A549 (cell line): ENCODE data around the gene TCF7L2. TPM values are rescaled to one million over a fixed set of nuclear protein-coding genes. Genes with fewer than 3 reads are reported as not detected.

Experiments used
- ATAC-seq, 2 experiments: fragments of 200-7000 bp in 1 of 2; fragments of >200 bp in 1 of 2; cut with Nextera tagmentation in 1 of 2; cut with Tn5 transposase in 1 of 2; 3 replicates each; pipeline versions ENCODE4 v1.8.0 to v1.9.1; 2018 to 2020; ENCODE audit warnings: mild to moderate bottlenecking in 1 of 2, moderate library complexity in 1 of 2
- CTCF ChIA-PET: fragments of 300-600 bp; sonication (Branson Sonifier 250); formaldehyde crosslinking; extraction: SDS; loops from one replicate; lab custom pipeline; 2021; ENCODE audit warnings: antibody characterized with exemption, inconsistent platforms; lab: Yijun Ruan, JAX
- POLR2A ChIA-PET: fragments of 350-600 bp; formaldehyde crosslinking; extraction: SDS; loops from one replicate; lab custom pipeline; 2021; ENCODE audit warnings: antibody characterized with exemption, inconsistent platforms; lab: Yijun Ruan, JAX
- DNase-seq, 2 experiments: peaks; one replicate each; pipeline versions ENCODE4 v3.0.0 to v3.0.0-alpha.2; 2011 to 2016; ENCODE audit warnings: low read depth in 1 of 2, low spot score in 1 of 2
- FAIRE-seq: peaks from 2 replicates; lab custom pipeline; 2011; peaks lifted over from hg19 to GRCh38; lab: Jason Lieb, UNC
- H3K27ac ChIP-seq, 2 experiments: fragments of >200 bp; sonication (Bioruptor Twin); formaldehyde crosslinking; 3 replicates each; pipeline ENCODE4 v1.5.1; 2016 to 2017
- H3K4me1 ChIP-seq: fragments of >200 bp; sonication (Bioruptor Twin); formaldehyde crosslinking; 3 replicates; pipeline ENCODE4 v1.6.1; 2016
- H3K4me2 ChIP-seq: fragments of >200 bp; sonication (Bioruptor Twin); formaldehyde crosslinking; 3 replicates; pipeline ENCODE4 v1.6.1; 2016
- H3K4me3 ChIP-seq: fragments of >200 bp; sonication (Bioruptor Twin); formaldehyde crosslinking; 3 replicates; pipeline ENCODE4 v1.5.1; 2016
- H3K9me3 ChIP-seq: fragments of >200 bp; sonication (Bioruptor Twin); formaldehyde crosslinking; 3 replicates; pipeline ENCODE4 v1.6.1; 2016
- CEBPB ChIP-seq, 2 experiments: fragments of >200 bp in 1 of 2; sonication (Bioruptor Twin) in 1 of 2; formaldehyde crosslinking in 1 of 2; IDR thresholded peaks; 2 replicates each; pipeline ENCODE4 v1.6.1; 2012 to 2016
- CHD4 ChIP-seq: fragments of 200-600 bp; sonication (generic); IDR thresholded peaks from 2 replicates; pipeline ENCODE4 v1.6.1; 2016; ENCODE audit warnings: antibody characterized with exemption, mild to moderate bottlenecking, borderline replicate concordance
- EP300 ChIP-seq, 2 experiments: fragments of >200 bp; sonication (Bioruptor Twin); formaldehyde crosslinking; IDR thresholded peaks; 2 replicates in 1 of 2; 3 replicates in 1 of 2; pipeline ENCODE4 v1.6.1; 2016 to 2017
- GATA3 ChIP-seq: IDR thresholded peaks from 2 replicates; pipeline ENCODE4 v1.6.1; 2012; ENCODE audit warnings: borderline replicate concordance
- HOXA7 ChIP-seq: fragments of 250-450 bp; sonication (Bioruptor Pico); IDR thresholded peaks from 2 replicates; pipeline ENCODE4 v1.5.0; 2020; ENCODE audit warnings: mild to moderate bottlenecking, moderate library complexity
- HOXB13 ChIP-seq: fragments of 250-450 bp; sonication (Bioruptor Pico); IDR thresholded peaks from 2 replicates; pipeline ENCODE4 v1.5.0; 2020; ENCODE audit warnings: low read depth, mild to moderate bottlenecking, moderate library complexity
- HOXB5 ChIP-seq: fragments of 250-450 bp; sonication (Bioruptor Pico); IDR thresholded peaks from 2 replicates; pipeline ENCODE4 v1.5.0; 2020; ENCODE audit warnings: mild to moderate bottlenecking, moderate library complexity
- KDM1A ChIP-seq: fragments of 200-600 bp; sonication (generic); IDR thresholded peaks from 2 replicates; pipeline ENCODE4 v1.6.1; 2016; ENCODE audit warnings: low read depth, mild to moderate bottlenecking
- KDM5A ChIP-seq: fragments of 200-600 bp; sonication (generic); IDR thresholded peaks from 2 replicates; pipeline ENCODE4 v1.6.1; 2016; ENCODE audit warnings: antibody characterized with exemption, mild to moderate bottlenecking
- MAFK ChIP-seq: fragments of 450-650 bp; IDR thresholded peaks from 2 replicates; pipeline ENCODE4 v1.6.1; 2014; ENCODE audit not compliant: partially characterized antibody
- MAZ ChIP-seq: fragments of 150-350 bp; IDR thresholded peaks from 2 replicates; pipeline ENCODE4 v1.6.1; 2014; ENCODE audit warnings: antibody characterized with exemption, low read depth, low read length, borderline replicate concordance
- PHF8 ChIP-seq: fragments of 200-600 bp; sonication (generic); IDR thresholded peaks from 2 replicates; pipeline ENCODE4 v1.6.1; 2016; ENCODE audit warnings: low read depth, mild to moderate bottlenecking, antibody characterized with exemption, moderate library complexity, borderline replicate concordance
- POLR2AphosphoS2 ChIP-seq: conservative IDR thresholded peaks from 2 replicates; pipeline ENCODE4 v1.6.1; 2012; ENCODE audit warnings: low read length, improper control_type of control experiment, inconsistent platforms
- SMC3 ChIP-seq: fragments of >200 bp; sonication (Bioruptor Twin); formaldehyde crosslinking; IDR thresholded peaks from 3 replicates; pipeline ENCODE4 v1.6.1; 2018; ENCODE audit warnings: inconsistent platforms
- ZNF302 ChIP-seq: fragments of 250-450 bp; sonication (Bioruptor Pico); IDR thresholded peaks from 2 replicates; pipeline ENCODE4 v1.9.0; 2021; ENCODE audit warnings: inconsistent platforms, mild to moderate bottlenecking, moderate library complexity
- ZSCAN20 ChIP-seq: fragments of 250-450 bp; sonication (Bioruptor Pico); IDR thresholded peaks from 2 replicates; pipeline ENCODE4 v1.8.0; 2022; ENCODE audit warnings: mild to moderate bottlenecking, moderate library complexity
- WGBS: methylation state at CpG from one replicate; pipeline ENCODE4 v1.1.6; 2017; ENCODE audit errors: missing lambda C conversion rate; 5-methylcytosine and 5-hydroxymethylcytosine counted together
- polyA plus RNA-seq, 4 experiments: library from polyadenylated mRNA; depleted of rRNA in 3 of 4; stranded (reverse); fragments of >200 nt; fragmentation: RNase III in 1 of 4; extraction: RNeasy Plus Mini Kit Qiagen cat#74134 plus additional on column Dnase treatment in 1 of 4; gene quantifications; 2 replicates in 3 of 4; 3 replicates in 1 of 4; pipeline ENCODE4 v1.2.3, GENCODE V29; 2011 to 2017
- TF ChIP-seq, protein P1 (sequence below): fragments of 450-650 bp; IDR thresholded peaks from 2 replicates; pipeline ENCODE4 v1.6.1; 2014; ENCODE audit warnings: antibody characterized with exemption
- TF ChIP-seq, protein P2 (sequence below): IDR thresholded peaks from 2 replicates; pipeline ENCODE4 v1.6.1; 2012
- TF ChIP-seq, protein P3 (sequence below): fragments of 250-450 bp; sonication (Bioruptor Pico); IDR thresholded peaks from 2 replicates; pipeline ENCODE4 v1.5.0; 2021; ENCODE audit warnings: mild to moderate bottlenecking, moderate library complexity, borderline replicate concordance
- TF ChIP-seq, protein P4 (sequence below): fragments of >200 bp; sonication (Bioruptor Twin); formaldehyde crosslinking; IDR thresholded peaks from 2 replicates; pipeline ENCODE4 v1.6.1; 2016

The TCF7L2 gene
- polyA plus RNA-seq, 2 of the 4 experiments (the other 2 are of a cell fraction): 11.3 to 14.5 TPM

DNA sequence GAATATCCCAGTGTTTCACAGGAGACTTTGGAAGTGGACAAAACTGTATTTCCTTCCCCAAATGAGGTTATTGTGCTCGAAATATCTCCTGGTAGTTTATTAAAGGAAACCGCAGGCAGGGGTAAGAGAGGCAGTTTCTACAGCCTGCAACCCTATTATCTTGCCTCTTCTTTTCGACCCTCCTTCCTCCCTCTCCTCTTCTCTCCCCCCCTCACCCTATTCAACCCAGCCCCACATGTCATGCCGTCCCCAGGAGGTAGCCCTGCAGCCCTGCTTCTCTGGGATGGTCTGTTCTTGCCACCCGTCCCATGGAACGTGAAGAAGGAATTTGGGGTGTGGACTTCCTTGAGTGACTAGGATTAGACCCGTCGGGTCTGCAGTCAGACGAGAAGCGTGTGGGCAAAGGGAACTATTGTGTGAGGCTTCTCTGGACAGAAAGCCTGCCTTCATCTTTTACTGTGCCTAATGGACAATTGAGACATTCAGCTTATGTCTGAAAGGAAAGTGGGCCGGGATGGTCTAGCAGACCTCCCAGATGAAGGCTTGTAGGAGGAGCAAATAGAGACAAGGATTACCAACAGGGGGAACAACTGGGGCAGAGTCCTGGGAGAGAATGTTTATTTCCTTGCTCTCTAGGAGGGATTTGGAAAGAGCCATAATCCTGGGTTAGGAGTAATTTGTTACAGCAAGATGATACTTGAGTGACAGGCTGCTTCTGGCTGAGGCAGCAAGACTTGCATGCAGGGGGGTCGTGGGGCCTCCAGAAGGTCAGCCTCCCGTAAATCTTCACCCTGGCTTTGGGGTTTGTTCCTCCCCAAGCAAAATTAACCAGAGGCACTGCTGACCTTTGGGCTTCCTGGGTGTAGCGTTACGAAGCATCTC is 77.8 kb downstream of the TCF7L2 start (continued):
- TF ChIP-seq, protein P1, sequence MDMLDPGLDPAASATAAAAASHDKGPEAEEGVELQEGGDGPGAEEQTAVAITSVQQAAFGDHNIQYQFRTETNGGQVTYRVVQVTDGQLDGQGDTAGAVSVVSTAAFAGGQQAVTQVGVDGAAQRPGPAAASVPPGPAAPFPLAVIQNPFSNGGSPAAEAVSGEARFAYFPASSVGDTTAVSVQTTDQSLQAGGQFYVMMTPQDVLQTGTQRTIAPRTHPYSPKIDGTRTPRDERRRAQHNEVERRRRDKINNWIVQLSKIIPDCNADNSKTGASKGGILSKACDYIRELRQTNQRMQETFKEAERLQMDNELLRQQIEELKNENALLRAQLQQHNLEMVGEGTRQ: no peak

- DNase-seq: no peak
- H3K9me3 ChIP-seq: no peaks in the 10 kb centered on the region
- POLR2A ChIA-PET: no interaction called here
- ATAC-seq: no peak
- peaks cover 55% of the 10 kb centered on the region for H3K4me1 ChIP-seq
- H3K4me3 ChIP-seq: no peak overlapping the region
- H3K4me2 ChIP-seq: peak overlapping the region; percentile 13
- FAIRE-seq: no peak
- WGBS: 91% methylated on average over 9 of the region's 9 CpGs
- TF ChIP-seq HOXB5 (CRISPR knock-in tag): no peak
- no peak for TF ChIP-seq KDM5A
- no peak for TF ChIP-seq KDM1A
- TF ChIP-seq, protein P2, sequence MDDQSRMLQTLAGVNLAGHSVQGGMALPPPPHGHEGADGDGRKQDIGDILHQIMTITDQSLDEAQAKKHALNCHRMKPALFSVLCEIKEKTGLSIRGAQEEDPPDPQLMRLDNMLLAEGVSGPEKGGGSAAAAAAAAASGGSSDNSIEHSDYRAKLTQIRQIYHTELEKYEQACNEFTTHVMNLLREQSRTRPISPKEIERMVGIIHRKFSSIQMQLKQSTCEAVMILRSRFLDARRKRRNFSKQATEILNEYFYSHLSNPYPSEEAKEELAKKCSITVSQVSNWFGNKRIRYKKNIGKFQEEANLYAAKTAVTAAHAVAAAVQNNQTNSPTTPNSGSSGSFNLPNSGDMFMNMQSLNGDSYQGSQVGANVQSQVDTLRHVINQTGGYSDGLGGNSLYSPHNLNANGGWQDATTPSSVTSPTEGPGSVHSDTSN: no peak
- TF ChIP-seq MAFK: no peak
- TF ChIP-seq HOXA7 (CRISPR knock-in tag): no peak
- TF ChIP-seq ZNF302 (CRISPR knock-in tag): no peak
- no peak for TF ChIP-seq HOXB13 (CRISPR knock-in tag)
- no peak for TF ChIP-seq GATA3
- TF ChIP-seq MAZ: no peak
- no peak for TF ChIP-seq POLR2AphosphoS2
- TF ChIP-seq ZSCAN20 (CRISPR knock-in tag): no peak
- no peak for TF ChIP-seq CEBPB (IDR thresholded peaks at IDR 0.05)
- no peak for TF ChIP-seq PHF8
- no peak for TF ChIP-seq CHD4
- TF ChIP-seq, protein P3, sequence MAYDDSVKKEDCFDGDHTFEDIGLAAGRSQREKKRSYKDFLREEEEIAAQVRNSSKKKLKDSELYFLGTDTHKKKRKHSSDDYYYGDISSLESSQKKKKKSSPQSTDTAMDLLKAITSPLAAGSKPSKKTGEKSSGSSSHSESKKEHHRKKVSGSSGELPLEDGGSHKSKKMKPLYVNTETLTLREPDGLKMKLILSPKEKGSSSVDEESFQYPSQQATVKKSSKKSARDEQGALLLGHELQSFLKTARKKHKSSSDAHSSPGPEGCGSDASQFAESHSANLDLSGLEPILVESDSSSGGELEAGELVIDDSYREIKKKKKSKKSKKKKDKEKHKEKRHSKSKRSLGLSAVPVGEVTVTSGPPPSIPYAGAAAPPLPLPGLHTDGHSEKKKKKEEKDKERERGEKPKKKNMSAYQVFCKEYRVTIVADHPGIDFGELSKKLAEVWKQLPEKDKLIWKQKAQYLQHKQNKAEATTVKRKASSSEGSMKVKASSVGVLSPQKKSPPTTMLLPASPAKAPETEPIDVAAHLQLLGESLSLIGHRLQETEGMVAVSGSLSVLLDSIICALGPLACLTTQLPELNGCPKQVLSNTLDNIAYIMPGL (CRISPR knock-in tag): no peak
- TF ChIP-seq, protein P4, sequence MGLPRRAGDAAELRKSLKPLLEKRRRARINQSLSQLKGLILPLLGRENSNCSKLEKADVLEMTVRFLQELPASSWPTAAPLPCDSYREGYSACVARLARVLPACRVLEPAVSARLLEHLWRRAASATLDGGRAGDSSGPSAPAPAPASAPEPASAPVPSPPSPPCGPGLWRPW: no peak
- no peak for TF ChIP-seq SMC3
- no peak for TF ChIP-seq EP300 (IDR thresholded peaks at IDR 0.05)
- TF ChIP-seq, all 56 proteins: peak for 0
- peak overlapping the region in 1 of 2 experiments; percentile 48; a peak in 1 of 6 replicates for H3K27ac ChIP-seq
- CTCF ChIA-PET: interaction anchor here (0.9 to 1.2 kb wide), 4 partner anchors 11 to 553 kb away, joined by 3 to 8 read pairs (median 3); no protein-coding TSS in a partner anchor
Measured at GRCh38 chr10:113028456-113029440, 78.7 kb downstream of the TCF7L2 start.
